Activated CD8-positive, alpha-beta memory T cell treated with anti-CD3 and anti-CD28 coated beads for 36 hours (primary cell): ENCODE measurements around the gene RNF115. TPM values are rescaled to one million over a fixed set of nuclear protein-coding genes. Genes with fewer than 3 reads are reported as not detected.

Experiments used
- CTCF ChIA-PET: fragments of 350-600 bp; sonication (Branson Sonifier 250); formaldehyde crosslinking; loops from one replicate; lab custom pipeline; 2021; ENCODE audit warnings: antibody characterized with exemption; lab: Charles Lee
- POLR2A ChIA-PET: fragments of 350-600 bp; sonication (Branson Sonifier 250); formaldehyde crosslinking; loops from one replicate; lab custom pipeline; 2021; ENCODE audit warnings: antibody characterized with exemption; lab: Charles Lee
- total RNA-seq, 2 experiments: library from RNA; stranded (reverse); gene quantifications; one replicate each; pipeline ENCODE4 v1.2.3, GENCODE V29; 2021

The RNF115 gene
- total RNA-seq, 2 experiments from 2014 or later, result 16.3 to 16.4 TPM

GRCh38 chr1:145692785-145693443, 131.0 kb downstream of the RNF115 start:
- ChIA-PET CTCF (interaction anchor here (0.6 kb wide), 1 partner anchor 11 kb away, joined by 4 read pairs; no protein-coding TSS in a partner anchor), POLR2A (no interaction called here)

- ChIA-PET CTCF (no interaction called here), POLR2A (no interaction called here)
These were observed 133.0 kb downstream of the RNF115 start for GRCh38 chr1:145690587-145691558.

- ChIA-PET POLR2A (no interaction called here), CTCF (interaction anchor here (1.1 kb wide), 1 partner anchor 25 kb away, joined by 3 read pairs; no protein-coding TSS in a partner anchor)
These were observed 134.0 kb downstream of the RNF115 start for GRCh38 chr1:145689922-145690321.

GRCh38 chr1:145688924-145689323, 135.0 kb downstream of the RNF115 start:
- ChIA-PET POLR2A (no interaction called here), CTCF (interaction anchor here (0.7 to 1.1 kb wide), 2 partner anchors 26 to 32 kb away, joined by 3 read pairs; no protein-coding TSS in a partner anchor)

Other genes with a start within 250 kb of the RNF115 start
- gene GPR89A, start 216.1 kb downstream of the RNF115 start, total RNA-seq, result 10 to 100 TPM; 29.5 to 30.8 TPM
- gene PDZK1, start 116.7 kb downstream of the RNF115 start, total RNA-seq, result under 1 TPM in 1 of 2 experiments, not detected in 1; 0.21 TPM
- 10 to 100 TPM; 49.0 to 57.8 TPM for gene CD160, start 104.6 kb downstream of the RNF115 start, total RNA-seq
- gene POLR3C, start 105 bp upstream of the RNF115 start, total RNA-seq, result 10 to 100 TPM; 55.8 to 56.3 TPM
- gene NUDT17, start 21.5 kb upstream of the RNF115 start, total RNA-seq, result 1 to 10 TPM; 2.6 to 2.9 TPM
- gene PIAS3, start 35.0 kb upstream of the RNF115 start, total RNA-seq, result 10 to 100 TPM; 17.6 to 17.7 TPM
- 1 to 10 TPM in 1 of 2 experiments, under 1 TPM in 1; 0.82 to 1.2 TPM for gene ANKRD35, start 61.8 kb upstream of the RNF115 start, total RNA-seq
- gene ITGA10, start 86.0 kb upstream of the RNF115 start, total RNA-seq, result 1 to 10 TPM; 2.4 to 2.8 TPM
- 10 to 100 TPM; 33.6 to 34.0 TPM for gene PEX11B, start 94.6 kb upstream of the RNF115 start, total RNA-seq
- 100 to 1,000 TPM; 375 to 376 TPM for gene RBM8A, start 103.4 kb upstream of the RNF115 start, total RNA-seq
- gene LIX1L, start 133.9 kb upstream of the RNF115 start, total RNA-seq, result 10 to 100 TPM; 38.1 to 39.3 TPM
- gene ANKRD34A, start 140.5 kb upstream of the RNF115 start, total RNA-seq, result 10 to 100 TPM in 1 of 2 experiments, 1 to 10 TPM in 1; 10.0 to 13.2 TPM
- 10 to 100 TPM; 18.1 to 21.9 TPM for gene POLR3GL, start 140.6 kb upstream of the RNF115 start, total RNA-seq
- 10 to 100 TPM; 62.1 to 62.8 TPM for gene TXNIP, start 172.5 kb upstream of the RNF115 start, total RNA-seq
- not detected for gene HJV, start 197.6 kb upstream of the RNF115 start, total RNA-seq